Measurements from ENCODE around the gene C3orf52.

DNA sequence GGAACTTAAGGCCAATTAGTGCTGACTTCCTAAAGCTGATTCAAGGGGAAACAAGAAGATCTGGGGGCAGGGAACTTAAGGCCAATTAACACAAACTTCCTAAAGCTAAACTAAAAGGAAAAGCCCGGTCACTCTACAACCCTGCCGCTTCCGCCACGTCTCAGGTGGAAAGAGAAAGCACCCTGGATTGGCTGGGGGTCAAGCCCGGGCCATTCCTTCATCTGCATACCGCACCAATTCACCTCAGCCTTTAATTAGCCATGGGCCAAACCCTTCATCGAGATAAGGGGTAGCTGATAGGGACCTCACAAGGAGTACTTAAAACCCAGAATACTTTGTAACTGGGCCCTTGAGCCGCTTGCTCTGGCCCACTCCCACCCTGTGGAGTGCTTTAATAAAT is 37.3 kb upstream of the C3orf52 start:
- TF ChIP-seq POLR2A (IDR thresholded peaks at IDR 0.05) (no peak), CTCF (IDR thresholded peaks at IDR 0.05) (no peak)
